ENCODE data around the gene SNX27.
"Not testable (repeated sequence)": the region's sequence is repeated elsewhere in the genome, so short reads cannot be mapped to it uniquely, and the experiment has no call there.

The SNX27 gene

DNA sequence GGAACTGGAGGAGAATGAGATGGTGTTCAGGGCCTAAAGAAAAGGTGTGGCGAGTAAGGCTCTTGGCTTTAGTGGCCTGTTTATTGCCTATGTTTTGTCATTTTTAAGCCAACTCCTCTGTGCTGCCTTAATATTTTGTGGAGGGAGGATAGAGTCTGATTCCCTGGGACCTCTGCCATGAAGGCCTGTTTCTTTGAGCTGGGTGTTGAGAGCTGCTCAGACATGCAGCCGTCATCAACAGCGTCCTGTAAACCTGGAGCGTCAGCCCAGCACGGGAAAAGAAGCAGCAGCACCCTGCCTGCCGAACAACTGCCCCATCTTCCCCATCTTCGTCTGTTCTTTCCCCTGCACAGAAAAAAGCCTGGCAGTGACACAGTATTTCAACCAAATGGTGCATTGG lies 27.1 kb upstream of the SNX27 start:
- Mint-ChIP-seq H3K9me3 (no peaks in the 10 kb centered on the region), H3K4me3 (no peak overlapping the region), H3K27ac (no peak overlapping the region), H3K36me3 (ENCODE audit: low read depth) (no peaks in the 10 kb centered on the region), H3K4me1 (ENCODE audit: low read depth) (no peaks in the 10 kb centered on the region), H3K27me3 (peaks cover 3% of the 10 kb centered on the region)
- no peak for DNase-seq

DNA sequence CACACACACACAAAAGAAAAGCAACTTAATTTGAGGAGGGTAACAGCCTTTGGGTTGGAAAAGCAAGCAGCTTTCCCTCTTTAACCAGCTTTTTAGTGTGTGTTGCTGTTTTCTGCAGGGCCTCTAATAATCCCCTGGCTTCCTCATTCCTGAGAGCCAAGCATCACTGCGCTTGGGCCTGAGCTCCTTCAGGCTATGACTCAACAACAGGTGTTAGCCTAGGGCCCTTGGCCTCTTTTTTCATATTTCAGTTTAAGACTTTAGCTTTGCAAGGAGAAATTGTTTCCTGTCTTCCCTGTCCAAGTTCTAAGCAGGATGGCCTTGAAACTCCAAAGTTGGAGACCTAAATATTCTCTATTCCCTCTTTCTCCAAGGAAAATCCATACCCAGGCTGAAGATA lies 26.2 kb upstream of the SNX27 start:
- H3K4me1 Mint-ChIP-seq (ENCODE audit: low read depth): no peaks in the 10 kb centered on the region
- no peak for DNase-seq
- no peaks in the 10 kb centered on the region for H3K9me3 Mint-ChIP-seq
- H3K4me3 Mint-ChIP-seq: no peak overlapping the region
- peaks cover 6% of the 10 kb centered on the region for H3K27me3 Mint-ChIP-seq
- no peak overlapping the region for H3K27ac Mint-ChIP-seq
- H3K36me3 Mint-ChIP-seq (ENCODE audit: low read depth): no peaks in the 10 kb centered on the region

DNA sequence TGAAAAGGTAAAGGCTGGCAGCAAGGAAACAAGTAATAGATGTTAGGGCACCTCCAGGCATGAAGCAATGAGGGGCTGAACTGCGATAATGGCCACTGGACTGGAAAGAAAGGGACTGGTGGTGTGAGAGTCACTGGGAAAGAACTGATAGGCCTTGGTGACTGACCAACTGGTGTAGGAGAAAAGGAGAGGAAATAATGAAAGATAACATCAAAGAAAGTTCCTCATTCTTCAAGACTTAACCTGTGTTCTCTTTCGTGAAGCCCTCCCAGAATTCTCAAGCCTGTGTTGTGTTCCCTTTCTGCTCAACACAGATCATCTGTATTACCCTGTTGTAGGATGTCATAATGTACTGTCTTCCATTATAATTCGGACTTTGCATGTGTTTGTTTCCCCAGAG lies 20.9 kb upstream of the SNX27 start:
- no peaks in the 10 kb centered on the region for H3K9me3 Mint-ChIP-seq
- peaks cover 6% of the 10 kb centered on the region for H3K4me1 Mint-ChIP-seq (ENCODE audit: low read depth)
- H3K27me3 Mint-ChIP-seq: peaks cover 12% of the 10 kb centered on the region
- no peak overlapping the region for H3K27ac Mint-ChIP-seq
- H3K36me3 Mint-ChIP-seq (ENCODE audit: low read depth): no peaks in the 10 kb centered on the region
- no peak overlapping the region for H3K4me3 Mint-ChIP-seq
- no peak for DNase-seq

DNA sequence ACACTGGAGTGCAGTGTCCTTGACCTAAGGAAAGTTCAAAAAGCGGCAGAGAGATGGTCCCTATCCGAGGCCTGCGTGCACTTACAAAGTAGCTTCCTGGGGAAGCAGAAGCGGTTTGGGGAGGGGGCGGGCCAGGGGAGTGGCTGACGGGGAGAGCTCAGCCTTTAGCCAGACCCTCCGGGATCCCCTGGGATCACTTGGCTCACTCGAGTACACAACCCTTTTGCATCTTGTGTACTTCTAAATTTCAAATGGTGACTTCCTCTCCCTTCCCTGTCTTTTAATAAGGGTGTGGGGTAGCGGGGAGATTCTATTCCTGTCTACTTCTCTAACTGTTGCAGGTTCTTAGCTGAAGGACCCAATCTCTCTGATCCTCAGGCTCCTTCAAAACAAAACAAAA lies 18.1 kb upstream of the SNX27 start:
- H3K27ac Mint-ChIP-seq: no peak overlapping the region
- H3K36me3 Mint-ChIP-seq (ENCODE audit: low read depth): no peaks in the 10 kb centered on the region

DNA sequence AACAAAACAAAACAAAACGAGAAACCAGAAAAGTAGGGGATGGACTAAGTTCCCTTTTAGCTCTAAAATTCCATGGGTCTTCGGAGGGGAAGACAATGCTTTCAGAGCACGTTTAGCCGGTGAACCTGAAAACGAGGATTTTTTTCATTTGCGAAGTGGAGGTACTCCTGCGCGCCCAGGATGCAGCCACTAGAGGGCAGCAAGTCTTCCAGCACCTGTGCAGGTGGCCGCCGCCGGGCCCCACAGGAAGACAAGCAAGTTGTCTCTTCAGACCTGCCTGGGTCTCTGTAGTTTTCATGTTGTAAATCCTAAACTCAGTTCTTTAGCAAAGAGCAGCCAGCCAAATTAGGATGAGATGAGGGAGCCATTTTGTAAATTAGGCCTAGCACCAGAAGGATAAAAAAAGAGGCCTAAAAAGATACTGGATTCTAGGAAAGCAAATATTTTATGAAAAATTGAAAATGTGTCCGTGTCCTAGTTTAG lies 17.7 kb upstream of the SNX27 start:
- peak overlapping the region; percentile 56 for H3K4me3 Mint-ChIP-seq
- no peaks in the 10 kb centered on the region for H3K9me3 Mint-ChIP-seq
- no peaks in the 10 kb centered on the region for H3K36me3 Mint-ChIP-seq (ENCODE audit: low read depth)
- peaks cover 9% of the 10 kb centered on the region for H3K27me3 Mint-ChIP-seq
- no peak overlapping the region for H3K27ac Mint-ChIP-seq
- H3K4me1 Mint-ChIP-seq (ENCODE audit: low read depth): peaks cover 6% of the 10 kb centered on the region
- DNase-seq: peak; percentile 86

More for the DNA sequence above, 18.1 kb upstream of the SNX27 start:
- Mint-ChIP-seq H3K4me1 (ENCODE audit: low read depth) (peaks cover 6% of the 10 kb centered on the region), H3K27me3 (peaks cover 12% of the 10 kb centered on the region), H3K9me3 (no peaks in the 10 kb centered on the region), H3K4me3 (peak overlapping the region; percentile 56)
- no peak for DNase-seq

DNA sequence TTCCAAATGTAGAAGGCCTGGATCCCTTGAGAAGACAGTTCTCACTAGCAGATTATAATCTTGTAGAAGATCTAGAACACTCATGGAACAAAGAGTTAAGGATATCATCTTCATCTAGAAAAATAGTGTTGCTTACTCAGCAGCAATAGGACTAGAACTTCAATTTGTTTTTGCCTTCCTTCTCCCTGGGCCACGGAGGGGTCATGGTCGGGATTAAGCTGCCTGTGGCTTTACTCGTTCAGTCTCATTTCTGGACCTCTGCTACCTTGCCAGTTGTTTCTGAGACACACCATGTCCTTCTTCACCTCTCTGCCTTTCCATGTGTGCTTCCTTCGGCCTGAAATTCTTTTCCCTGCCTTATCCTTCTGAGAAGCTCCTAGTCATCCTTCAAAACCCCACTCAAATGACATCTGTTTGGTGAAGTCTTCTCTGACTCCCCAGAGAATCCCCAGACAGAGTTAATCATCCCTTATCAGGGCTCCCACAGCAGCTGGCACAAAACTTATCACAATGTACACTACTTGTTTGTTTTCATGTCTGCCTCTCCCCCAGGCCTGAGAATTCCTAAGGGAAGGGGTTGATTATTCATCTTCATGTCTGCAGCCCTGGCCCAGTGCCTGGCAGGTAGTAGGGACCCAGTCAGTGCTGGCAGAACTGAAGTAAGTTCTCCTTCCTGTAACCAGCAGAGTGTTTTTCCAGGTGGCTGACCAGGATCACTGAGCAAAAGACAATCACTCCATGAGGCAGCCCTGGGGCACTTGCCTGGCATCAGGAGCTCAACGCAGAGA lies 15.5 kb upstream of the SNX27 start:
- Mint-ChIP-seq H3K36me3 (ENCODE audit: low read depth) (no peaks in the 10 kb centered on the region), H3K9me3 (no peaks in the 10 kb centered on the region), H3K27me3 (peaks cover 6% of the 10 kb centered on the region), H3K4me1 (ENCODE audit: low read depth) (peaks cover 6% of the 10 kb centered on the region), H3K27ac (no peak overlapping the region), H3K4me3 (no peak overlapping the region)
- no peak for DNase-seq

DNA sequence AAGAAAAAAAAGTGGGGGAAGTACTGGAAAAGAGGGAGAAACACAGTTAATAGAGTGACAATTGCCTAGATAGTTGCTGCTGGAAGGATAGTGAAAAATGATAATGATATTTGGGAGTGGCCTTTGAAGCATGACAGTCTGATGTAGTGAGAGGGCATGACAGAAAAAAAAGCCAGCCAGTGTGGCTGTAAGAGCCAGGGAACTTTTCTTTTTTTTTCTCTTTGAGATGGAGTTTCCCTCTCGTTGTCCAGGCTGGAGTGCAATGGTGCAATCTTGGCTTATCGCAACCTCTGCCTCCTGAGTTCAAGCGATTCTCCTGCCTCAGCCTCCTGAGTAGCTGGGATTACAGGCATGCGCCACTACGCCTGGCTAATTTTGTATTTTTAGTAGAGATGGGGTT lies 9.3 kb upstream of the SNX27 start:
- H3K27me3 Mint-ChIP-seq: peaks cover 14% of the 10 kb centered on the region
- H3K9me3 Mint-ChIP-seq; DNase-seq; H3K4me3 Mint-ChIP-seq; H3K36me3 Mint-ChIP-seq (ENCODE audit: low read depth); H3K4me1 Mint-ChIP-seq (ENCODE audit: low read depth); H3K27ac Mint-ChIP-seq: not testable (repeated sequence)

DNA sequence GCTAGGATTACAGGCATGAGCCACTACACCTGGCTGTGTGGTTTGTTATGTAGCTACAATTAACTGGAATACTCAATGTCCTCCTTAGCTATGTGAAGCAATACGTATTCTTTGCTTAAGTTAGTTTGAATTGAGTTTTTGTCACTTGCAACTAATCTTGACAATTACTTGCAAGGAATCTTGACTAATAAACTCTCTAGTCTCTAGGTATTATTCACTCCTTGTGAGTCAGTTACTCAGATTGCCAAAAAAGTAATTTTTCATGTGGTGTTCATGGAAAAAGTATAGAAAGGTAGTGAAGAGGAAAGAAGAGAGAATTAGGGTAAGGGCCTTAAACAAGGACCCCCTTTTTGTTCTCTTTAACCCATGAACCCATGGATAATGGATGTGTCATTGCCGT lies 7.6 kb upstream of the SNX27 start:
- no peak for DNase-seq
- Mint-ChIP-seq H3K27me3 (peaks cover 17% of the 10 kb centered on the region), H3K4me1 (ENCODE audit: low read depth) (peaks cover 5% of the 10 kb centered on the region), H3K9me3 (no peaks in the 10 kb centered on the region), H3K36me3 (ENCODE audit: low read depth) (no peaks in the 10 kb centered on the region), H3K27ac (no peak overlapping the region), H3K4me3 (no peak overlapping the region)

DNA sequence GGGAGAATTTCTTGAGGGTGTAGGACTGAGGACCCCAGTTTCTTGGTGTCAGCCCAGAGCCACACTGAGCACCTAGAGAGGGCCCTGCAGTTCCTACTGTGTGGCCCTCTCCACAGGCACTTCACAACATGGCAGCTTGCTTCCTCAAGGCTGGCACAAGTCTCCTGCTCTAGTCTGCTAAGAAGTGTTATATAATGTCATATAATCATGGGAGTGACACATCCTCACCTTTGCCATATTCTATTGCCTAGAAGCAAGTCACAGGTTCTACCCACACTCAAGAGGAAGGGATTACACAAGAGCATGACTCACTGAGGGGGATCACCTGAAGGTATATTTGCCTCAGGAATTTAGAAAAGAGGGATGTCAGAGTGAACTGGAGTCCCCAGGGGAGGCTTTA lies 5.5 kb upstream of the SNX27 start:
- no peaks in the 10 kb centered on the region for H3K36me3 Mint-ChIP-seq (ENCODE audit: low read depth)
- DNase-seq: no peak
- H3K4me1 Mint-ChIP-seq (ENCODE audit: low read depth): peaks cover 9% of the 10 kb centered on the region

DNA sequence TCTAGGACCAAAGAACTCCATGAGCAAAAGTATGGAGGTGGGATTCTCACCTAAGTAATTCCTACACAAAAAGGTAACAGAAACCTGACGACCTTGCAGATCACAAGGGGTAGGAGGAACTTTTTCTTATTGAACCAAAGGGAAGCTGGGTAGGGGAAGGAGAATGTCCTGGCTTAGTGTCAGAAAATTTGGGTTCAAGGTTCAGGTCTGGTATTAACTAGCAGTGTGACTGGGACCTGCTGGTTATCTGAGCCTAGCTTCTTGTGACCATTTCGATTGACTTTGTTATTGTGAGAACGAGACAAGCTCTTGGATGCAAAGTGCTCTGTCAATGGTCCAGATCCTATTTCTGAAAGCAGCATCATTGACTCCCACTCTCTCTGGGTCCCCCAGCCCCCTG lies 5.0 kb upstream of the SNX27 start:
- Mint-ChIP-seq H3K4me3 (no peak overlapping the region), H3K36me3 (ENCODE audit: low read depth) (no peaks in the 10 kb centered on the region), H3K27ac (no peak overlapping the region), H3K27me3 (peaks cover 17% of the 10 kb centered on the region), H3K4me1 (ENCODE audit: low read depth) (peaks cover 13% of the 10 kb centered on the region), H3K9me3 (no peaks in the 10 kb centered on the region)
- no peak for DNase-seq

More for the DNA sequence above, 5.5 kb upstream of the SNX27 start:
- Mint-ChIP-seq H3K4me3 (no peak overlapping the region), H3K27me3 (peaks cover 17% of the 10 kb centered on the region), H3K9me3 (no peaks in the 10 kb centered on the region), H3K27ac (no peak overlapping the region)

DNA sequence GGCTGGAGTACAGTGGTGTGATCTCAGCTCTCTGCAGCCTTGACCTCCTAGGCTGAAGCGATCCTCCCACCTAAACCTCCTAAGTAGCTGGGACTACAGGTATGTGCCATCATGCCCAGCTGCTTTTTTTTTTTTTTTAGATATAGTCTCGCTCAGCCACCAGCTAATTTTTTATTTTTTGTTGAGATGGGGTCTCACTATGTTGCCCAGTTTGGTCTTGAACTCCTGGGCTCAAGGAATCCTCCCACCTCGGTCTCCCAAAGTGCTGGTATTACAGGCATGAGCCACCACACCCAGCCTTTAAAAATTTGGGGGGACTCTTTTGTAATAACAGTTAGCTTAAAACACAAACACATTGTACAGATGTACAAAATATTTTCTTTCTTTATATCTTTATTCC lies 1.7 kb upstream of the SNX27 start:
- Mint-ChIP-seq H3K4me1 (ENCODE audit: low read depth) (peaks cover 36% of the 10 kb centered on the region), H3K9me3 (no peaks in the 10 kb centered on the region), H3K27me3 (peaks cover 8% of the 10 kb centered on the region), H3K27ac (no peak overlapping the region), H3K4me3 (no peak overlapping the region), H3K36me3 (ENCODE audit: low read depth) (peaks cover 8% of the 10 kb centered on the region)
- DNase-seq: no peak

DNA sequence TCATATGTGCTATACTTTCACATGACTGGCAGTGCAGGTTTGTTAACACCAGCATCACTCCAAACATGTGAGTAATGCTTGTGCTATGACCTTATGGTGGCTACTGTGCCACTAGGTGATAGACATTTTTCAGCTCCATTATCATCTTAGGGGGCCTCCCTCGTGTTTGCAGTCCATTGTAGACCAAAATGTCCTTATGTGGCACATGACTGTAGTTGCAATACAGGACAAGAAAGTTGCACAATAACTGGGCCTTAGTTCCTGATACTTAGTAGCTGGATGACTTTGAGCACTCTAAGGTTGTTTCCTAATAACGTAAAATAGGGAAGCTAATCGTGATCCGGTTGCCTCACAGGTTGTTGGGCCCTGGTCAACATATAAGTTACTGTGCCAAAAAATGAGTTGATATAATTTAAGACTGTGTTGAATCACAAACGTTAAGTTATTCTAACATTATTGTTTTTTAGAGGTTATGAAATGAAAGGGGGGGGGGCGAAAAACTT lies 511 bp upstream of the SNX27 start:
- Mint-ChIP-seq H3K27ac (peak overlapping the region; percentile 78), H3K27me3 (peaks cover 3% of the 10 kb centered on the region), H3K4me3 (peak overlapping the region; percentile 85), H3K9me3 (no peaks in the 10 kb centered on the region), H3K36me3 (ENCODE audit: low read depth) (peaks cover 12% of the 10 kb centered on the region), H3K4me1 (ENCODE audit: low read depth) (peaks cover 46% of the 10 kb centered on the region)
- DNase-seq: no peak

DNA sequence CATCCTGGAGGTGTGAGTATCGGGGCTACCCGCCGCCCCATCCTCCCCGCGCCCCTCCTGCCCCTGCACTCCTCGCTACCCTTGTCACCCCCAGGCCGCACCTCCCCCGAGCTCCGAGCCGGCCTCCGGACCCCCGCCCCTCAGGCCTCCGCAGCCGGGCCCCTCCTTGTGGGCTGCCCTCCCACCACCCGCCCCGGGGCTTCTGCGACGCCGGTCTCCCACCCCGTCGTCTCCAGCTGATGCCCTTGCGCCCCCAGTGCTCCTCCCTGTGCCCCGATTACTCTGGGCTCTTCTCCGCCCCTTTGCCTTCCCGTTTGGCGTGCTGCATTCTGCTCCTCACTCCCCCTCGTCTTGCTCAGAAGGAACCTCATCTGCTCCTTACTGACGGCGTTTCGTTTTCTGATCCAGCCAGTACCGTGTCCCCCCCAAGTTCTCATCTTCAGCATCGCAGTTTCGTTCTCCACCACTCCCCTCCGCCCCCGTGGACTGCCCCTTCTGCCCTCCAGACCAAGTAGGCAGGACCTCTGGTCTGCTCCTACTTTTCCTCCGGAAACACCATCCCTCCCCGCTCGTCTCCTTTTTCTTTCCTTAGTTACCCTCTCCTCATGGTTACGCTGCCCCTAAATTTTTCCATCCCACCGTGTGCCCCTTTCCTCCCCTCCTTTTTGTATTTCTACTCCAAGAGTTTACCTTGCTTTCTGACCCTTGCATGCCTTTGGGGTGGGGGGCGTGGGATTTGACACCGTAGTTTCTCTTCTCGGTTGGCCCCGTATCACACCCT lies 841 bp downstream of the SNX27 start:
- peak overlapping the region; percentile 89 for H3K27ac Mint-ChIP-seq
- peaks cover 12% of the 10 kb centered on the region for H3K36me3 Mint-ChIP-seq (ENCODE audit: low read depth)
- H3K9me3 Mint-ChIP-seq: no peaks in the 10 kb centered on the region
- no peak for DNase-seq
- peak overlapping the region; percentile 85 for H3K4me3 Mint-ChIP-seq
- peaks cover 3% of the 10 kb centered on the region for H3K27me3 Mint-ChIP-seq
- H3K4me1 Mint-ChIP-seq (ENCODE audit: low read depth): peaks cover 53% of the 10 kb centered on the region

DNA sequence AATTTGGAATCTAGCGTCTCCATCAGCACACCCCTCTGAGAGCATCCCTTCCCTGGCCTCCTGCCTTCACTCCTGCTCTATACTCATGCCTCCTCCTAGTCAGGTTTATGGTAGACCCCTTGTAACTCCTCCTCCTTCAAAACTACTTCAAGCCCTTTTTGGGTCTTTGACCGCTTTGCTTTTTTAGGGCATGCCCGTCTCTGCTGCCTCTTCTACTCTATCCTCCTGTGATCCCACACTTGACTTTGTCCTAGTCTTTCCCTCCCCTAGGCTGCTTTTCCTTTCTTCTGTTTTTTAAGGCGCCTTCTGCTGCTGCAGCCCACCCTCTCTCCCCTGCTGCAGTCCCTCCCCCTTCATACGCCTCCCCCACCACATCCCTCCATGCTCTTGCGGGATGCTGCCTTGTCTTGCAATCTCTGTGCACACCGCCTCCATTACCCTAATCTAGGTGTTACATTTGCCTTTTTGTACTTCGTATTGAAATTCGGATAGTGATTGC lies 1.5 kb downstream of the SNX27 start:
- Mint-ChIP-seq H3K4me3 (peak overlapping the region; percentile 85), H3K36me3 (ENCODE audit: low read depth) (peaks cover 16% of the 10 kb centered on the region), H3K4me1 (ENCODE audit: low read depth) (peaks cover 53% of the 10 kb centered on the region), H3K27me3 (peaks cover under 1% of the 10 kb centered on the region), H3K9me3 (no peaks in the 10 kb centered on the region), H3K27ac (peak overlapping the region; percentile 89)
- DNase-seq: no peak
